GM13976 (cell line): ENCODE results near the gene MICALL1.
"Not testable (repeated sequence)": the region's sequence is repeated elsewhere in the genome, so short reads cannot be mapped to it uniquely, and the experiment has no call there.

Experiments used
- DNase-seq: peaks from one replicate; pipeline ENCODE4 v3.0.0; 2012; ENCODE audit warnings: low spot score
- in situ Hi-C: fragments of 300-500 bp; cut with MboI; formaldehyde crosslinking; loops from one replicate; pipeline ENCODE4 v1.12.0; 2022; ENCODE audit warnings: low sequenced_read_pairs, mixed read lengths, inconsistent platforms; ENCODE audit not compliant: unreplicated experiment
- TF ChIP-seq, protein P1 (sequence below): IDR thresholded peaks from 2 replicates; pipeline ENCODE4 v1.5.1; 2012; ENCODE audit warnings: borderline replicate concordance, mild to moderate bottlenecking; ENCODE audit not compliant: insufficient read depth; ENCODE audit errors: extremely low read depth, missing control alignments, control extremely low read depth

Gene MICALL1

DNA sequence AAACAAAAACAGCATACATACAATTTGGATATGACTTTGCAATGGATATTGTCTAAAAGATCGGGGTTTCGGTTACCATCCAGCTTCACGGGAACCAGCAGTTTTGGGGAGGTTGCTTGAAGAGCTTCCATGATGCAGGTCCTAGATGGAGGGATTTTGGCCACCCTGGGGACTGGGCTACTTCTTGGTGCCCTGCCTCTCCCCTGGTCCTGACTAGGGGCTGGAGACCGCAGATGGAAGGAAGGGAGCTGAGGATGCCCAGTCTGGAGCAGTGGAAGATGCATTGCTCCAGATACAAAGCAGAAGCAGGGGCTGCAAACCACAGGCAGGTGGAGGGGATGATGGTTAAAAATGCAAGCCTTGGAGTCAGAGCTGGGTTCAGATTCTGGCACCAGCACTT is 64.8 kb downstream of the MICALL1 start:
- DNase-seq = no peak
- TF ChIP-seq, protein P1, sequence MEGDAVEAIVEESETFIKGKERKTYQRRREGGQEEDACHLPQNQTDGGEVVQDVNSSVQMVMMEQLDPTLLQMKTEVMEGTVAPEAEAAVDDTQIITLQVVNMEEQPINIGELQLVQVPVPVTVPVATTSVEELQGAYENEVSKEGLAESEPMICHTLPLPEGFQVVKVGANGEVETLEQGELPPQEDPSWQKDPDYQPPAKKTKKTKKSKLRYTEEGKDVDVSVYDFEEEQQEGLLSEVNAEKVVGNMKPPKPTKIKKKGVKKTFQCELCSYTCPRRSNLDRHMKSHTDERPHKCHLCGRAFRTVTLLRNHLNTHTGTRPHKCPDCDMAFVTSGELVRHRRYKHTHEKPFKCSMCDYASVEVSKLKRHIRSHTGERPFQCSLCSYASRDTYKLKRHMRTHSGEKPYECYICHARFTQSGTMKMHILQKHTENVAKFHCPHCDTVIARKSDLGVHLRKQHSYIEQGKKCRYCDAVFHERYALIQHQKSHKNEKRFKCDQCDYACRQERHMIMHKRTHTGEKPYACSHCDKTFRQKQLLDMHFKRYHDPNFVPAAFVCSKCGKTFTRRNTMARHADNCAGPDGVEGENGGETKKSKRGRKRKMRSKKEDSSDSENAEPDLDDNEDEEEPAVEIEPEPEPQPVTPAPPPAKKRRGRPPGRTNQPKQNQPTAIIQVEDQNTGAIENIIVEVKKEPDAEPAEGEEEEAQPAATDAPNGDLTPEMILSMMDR = no peak
- in situ Hi-C loops = no loop called here

DNA sequence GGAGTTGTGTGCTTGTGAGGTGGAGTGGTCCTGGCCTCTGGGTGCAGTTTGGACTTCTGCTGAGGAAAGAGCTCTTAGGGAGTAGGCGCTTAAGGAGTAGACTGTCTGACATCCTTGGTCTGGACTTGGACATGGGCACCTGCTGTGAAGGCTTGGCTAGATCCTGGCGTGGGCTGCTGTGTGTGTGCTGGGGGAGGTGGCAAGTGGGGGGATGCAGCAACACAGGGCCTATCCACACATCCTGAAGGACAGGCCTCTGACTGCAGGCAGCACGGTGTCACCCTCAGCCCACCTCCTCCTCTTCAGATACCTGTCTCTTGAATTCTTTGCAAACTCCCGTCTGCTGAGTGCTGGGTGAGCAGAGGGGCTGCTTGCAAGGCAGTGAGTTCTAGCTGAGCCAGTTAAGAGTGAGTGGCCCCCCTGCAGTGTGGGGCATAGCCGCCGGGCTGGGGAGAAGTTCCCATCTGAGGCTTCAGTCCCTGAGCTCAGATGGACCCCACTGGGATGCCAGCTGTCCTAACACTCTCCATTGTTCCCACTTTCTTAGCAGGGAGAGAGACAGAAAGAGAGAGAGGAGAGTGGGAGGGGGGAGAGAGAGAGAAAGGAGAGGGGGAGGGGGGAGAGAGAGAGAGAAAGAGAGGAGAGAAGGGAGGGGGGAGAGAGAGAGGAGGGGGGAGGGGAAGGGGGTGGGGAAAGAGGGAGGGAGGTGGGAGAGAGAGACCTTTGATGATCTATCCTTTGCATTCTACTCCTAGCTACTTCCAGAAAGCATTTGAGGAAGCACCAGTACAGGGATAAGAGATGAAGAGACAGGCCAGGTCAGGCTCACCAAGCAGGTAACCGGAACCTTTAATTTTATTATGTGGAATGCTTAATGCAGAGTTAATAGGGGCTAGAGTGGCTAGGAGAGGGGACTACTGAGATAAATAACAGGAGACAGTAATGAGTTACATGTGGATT is 65.7 kb downstream of the MICALL1 start:
- TF ChIP-seq, protein P1 = no peak
- in situ Hi-C loops = no loop called here
- no peak for DNase-seq

DNA sequence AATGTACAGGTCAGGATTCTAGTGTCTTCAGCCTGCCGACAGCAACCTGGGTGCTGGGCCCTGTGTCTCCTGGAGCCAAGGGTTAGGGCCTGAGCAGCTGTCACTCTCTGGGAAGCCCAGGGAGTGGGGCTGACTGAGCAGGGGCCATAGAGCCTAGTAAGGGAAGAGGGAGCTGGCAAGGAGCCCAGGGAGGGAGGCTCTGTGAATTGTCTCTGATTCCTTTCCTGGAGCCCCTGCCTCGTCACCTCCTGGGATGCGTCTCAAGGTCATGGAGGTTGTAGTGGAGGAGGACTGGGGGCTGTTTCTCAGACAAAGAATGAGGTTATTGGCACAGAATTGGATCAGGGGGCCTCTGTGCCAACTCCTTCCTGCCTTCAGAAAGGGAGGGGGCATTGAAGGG is 66.4 kb downstream of the MICALL1 start:
- DNase-seq = no peak
- in situ Hi-C loops = no loop called here
- TF ChIP-seq, protein P1 = no peak

DNA sequence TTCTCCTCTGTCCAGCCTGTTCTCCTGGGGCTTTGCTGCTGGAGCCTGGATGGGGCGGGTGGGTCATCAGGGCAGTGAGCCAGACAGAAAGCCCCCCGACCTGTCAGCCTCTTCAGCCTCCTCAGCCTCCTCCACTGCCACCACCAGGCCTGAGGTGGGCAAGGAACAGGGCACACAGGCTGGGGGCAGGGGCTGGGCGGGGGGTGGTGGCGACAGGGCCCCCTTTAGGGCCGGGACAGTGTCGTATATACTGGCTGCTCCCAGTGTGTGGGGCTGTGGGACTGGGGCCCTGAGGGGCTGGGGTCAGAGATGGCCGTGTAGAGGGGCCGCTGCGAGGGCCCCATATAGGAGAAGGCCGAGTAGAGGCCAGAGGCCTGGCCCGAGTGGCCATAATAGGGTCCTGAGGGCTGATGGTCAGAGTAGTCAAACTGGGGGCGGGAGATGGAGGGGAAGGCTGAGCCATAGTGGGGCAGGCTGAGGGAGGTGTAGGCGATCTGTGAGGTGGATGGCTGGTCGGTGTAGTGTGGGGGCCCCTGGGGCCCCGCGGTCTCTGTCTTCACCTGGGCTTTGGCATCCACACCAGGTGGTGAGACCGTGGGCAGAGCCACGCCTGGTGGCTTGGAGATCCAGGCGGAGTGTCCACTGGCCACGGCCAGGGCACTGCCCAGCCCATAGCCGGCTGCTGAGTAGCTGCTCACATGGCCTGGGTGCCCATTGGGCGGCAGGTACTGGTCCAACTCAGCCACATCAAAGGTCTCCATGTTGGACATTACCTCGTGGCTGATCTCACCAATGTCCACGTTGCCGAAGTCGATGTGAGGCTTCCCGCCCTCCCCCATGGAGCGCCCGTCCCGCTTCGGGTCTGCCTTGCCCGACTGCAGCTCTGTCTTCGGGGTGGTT is 67.4 kb downstream of the MICALL1 start:
- TF ChIP-seq, protein P1 = no peak
- in situ Hi-C loops = no loop called here
- no peak for DNase-seq

DNA sequence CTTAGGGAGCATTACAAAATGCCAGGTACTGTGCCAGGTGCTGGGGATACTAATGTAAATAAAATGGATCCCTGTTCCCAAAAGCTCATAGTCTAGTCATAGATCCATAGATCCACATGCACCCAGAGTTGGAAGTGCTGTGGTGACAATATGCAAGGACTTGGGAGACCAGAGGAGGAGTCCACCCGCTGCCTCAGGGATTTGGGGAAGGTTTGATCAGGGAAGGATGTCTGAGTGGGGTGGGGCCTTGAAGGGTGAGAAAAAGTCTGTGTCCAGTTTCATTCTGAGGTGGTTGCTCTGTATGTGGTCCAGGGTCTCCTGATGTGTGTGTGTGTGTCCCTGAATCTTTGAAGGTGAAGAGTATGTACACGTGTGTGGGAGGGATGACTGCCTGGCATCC is 69.1 kb downstream of the MICALL1 start:
- DNase-seq = no peak
- in situ Hi-C loops = no loop called here
- TF ChIP-seq, protein P1 = no peak

DNA sequence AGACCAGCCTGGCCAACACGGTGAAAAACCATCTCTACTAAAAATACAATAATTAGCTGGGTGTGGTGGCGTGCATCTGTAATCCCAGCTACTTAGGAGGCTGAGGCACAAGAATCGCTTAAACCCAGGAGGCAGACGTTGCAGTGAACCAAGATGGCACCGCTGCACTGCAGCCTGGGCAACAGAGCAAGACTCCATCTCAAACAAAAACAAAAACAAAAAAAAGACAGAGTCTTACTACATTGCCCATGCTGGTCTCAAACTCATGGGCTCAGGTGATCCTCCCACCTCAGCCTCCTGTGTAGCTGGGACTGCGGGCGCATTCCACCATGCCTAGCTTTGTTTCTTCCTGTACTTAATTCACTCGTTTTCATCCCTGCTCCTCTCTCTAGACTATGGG is 69.9 kb downstream of the MICALL1 start:
- in situ Hi-C loops, DNase-seq: not testable (repeated sequence)
